ENCODE results near the gene KCNH6. TPM values are rescaled to one million over a fixed set of nuclear protein-coding genes. Genes with fewer than 3 reads are reported as not detected.

The KCNH6 gene
- total and polyA plus RNA-seq, 2 donors from 2014 or later, result 0.57 to 4.8 TPM

DNA sequence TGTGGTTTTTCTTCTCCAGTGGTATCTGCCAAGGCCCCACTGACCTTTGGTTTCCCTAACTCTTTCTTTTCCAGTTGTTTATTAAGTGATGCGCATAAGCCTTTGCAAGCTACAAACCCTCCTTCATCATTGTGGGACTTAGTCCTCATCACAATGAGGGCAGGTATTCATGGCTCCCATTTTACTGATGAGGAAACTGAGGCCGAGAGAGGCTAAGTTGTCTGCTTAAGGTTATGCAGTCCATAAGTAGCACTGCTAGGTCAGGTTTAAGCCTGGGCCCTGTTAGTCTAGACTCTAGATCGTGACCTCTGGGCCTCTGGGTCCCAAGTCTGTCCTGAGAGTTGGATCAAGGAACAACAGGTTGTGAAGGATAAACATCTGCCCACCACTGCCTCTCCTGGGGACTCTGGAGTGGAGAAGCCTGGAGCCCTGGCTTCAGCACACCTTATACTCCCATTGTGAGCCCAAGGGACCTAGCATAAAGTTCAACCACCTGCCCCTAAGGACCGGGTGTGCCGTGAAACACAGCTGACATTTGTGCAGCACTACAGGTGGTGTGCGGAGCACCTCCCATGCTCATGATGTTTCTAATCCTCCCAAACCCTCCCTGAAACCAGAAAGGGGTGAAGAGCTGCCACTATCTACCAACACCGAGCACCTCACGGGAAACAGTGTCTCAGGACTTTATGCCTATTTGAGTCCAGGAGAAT, 5.2 kb upstream of the KCNH6 start:
- peaks cover 0 to 41% (median 22%) of the 10 kb centered on the region in 3 donors for H3K4me1 ChIP-seq (ENCODE audit: control insufficient read depth in 2 of 3, insufficient read depth in 2 of 3, low read depth in 1 of 3, low read length in 3 of 3)
- H3K9ac ChIP-seq (ENCODE audit: low read length in 3 of 3), result no peak overlapping the region
- H3K4me3 ChIP-seq (ENCODE audit: low read length in 3 of 3), result no peak overlapping the region
- no peak for FAIRE-seq
- H3K27me3 ChIP-seq (ENCODE audit: control insufficient read depth, insufficient read depth, low read length), result no peaks in the 10 kb centered on the region
- TF ChIP-seq, protein P1, sequence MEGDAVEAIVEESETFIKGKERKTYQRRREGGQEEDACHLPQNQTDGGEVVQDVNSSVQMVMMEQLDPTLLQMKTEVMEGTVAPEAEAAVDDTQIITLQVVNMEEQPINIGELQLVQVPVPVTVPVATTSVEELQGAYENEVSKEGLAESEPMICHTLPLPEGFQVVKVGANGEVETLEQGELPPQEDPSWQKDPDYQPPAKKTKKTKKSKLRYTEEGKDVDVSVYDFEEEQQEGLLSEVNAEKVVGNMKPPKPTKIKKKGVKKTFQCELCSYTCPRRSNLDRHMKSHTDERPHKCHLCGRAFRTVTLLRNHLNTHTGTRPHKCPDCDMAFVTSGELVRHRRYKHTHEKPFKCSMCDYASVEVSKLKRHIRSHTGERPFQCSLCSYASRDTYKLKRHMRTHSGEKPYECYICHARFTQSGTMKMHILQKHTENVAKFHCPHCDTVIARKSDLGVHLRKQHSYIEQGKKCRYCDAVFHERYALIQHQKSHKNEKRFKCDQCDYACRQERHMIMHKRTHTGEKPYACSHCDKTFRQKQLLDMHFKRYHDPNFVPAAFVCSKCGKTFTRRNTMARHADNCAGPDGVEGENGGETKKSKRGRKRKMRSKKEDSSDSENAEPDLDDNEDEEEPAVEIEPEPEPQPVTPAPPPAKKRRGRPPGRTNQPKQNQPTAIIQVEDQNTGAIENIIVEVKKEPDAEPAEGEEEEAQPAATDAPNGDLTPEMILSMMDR (IDR thresholded peaks at IDR 0.05; ENCODE audit: borderline replicate concordance, extremely low read depth, insufficient read depth), result no peak
- no peaks in the 10 kb centered on the region for H3K9me3 ChIP-seq (ENCODE audit: control insufficient read depth in 2 of 3, insufficient read depth in 1 of 3, low read length in 3 of 3)
- DNase-seq, result no peak
- H3K27ac ChIP-seq (ENCODE audit: low read depth in 2 of 2, low read length in 2 of 2), result no peak overlapping the region
- intact Hi-C loops (cut with DNase I), result no loop called here
- no peaks in the 10 kb centered on the region for H3K36me3 ChIP-seq (ENCODE audit: control insufficient read depth in 2 of 3, insufficient read depth in 3 of 3, low read length in 3 of 3)

- FAIRE-seq (no peak), DNase-seq (no peak)
- no peak overlapping the region for H3K9ac ChIP-seq (ENCODE audit: low read length in 3 of 3)
- H3K27ac ChIP-seq (ENCODE audit: low read depth in 2 of 2, low read length in 2 of 2), result peak overlapping the region; percentile 57 to 85
- no peak overlapping the region for H3K4me3 ChIP-seq (ENCODE audit: low read length in 3 of 3)
- no peaks in the 10 kb centered on the region for H3K36me3 ChIP-seq (ENCODE audit: control insufficient read depth in 2 of 3, insufficient read depth in 3 of 3, low read length in 3 of 3)
- intact Hi-C loops (cut with DNase I), result no loop called here
- no peaks in the 10 kb centered on the region for H3K27me3 ChIP-seq (ENCODE audit: control insufficient read depth, insufficient read depth, low read length)
- TF ChIP-seq, protein P1 (IDR thresholded peaks at IDR 0.05; ENCODE audit: borderline replicate concordance, extremely low read depth, insufficient read depth), result no peak
- H3K4me1 ChIP-seq (ENCODE audit: control insufficient read depth in 2 of 3, insufficient read depth in 2 of 3, low read depth in 1 of 3, low read length in 3 of 3), result peaks cover 0 to 41% (median 22%) of the 10 kb centered on the region in 3 donors
- H3K9me3 ChIP-seq (ENCODE audit: control insufficient read depth in 2 of 3, insufficient read depth in 1 of 3, low read length in 3 of 3), result no peaks in the 10 kb centered on the region
Observed at GRCh38 chr17:63519116-63519881, 3.9 kb upstream of the KCNH6 start.

- Histone ChIP-seq H3K9me3 (ENCODE audit: control insufficient read depth in 2 of 3, insufficient read depth in 1 of 3, low read length in 3 of 3) (no peaks in the 10 kb centered on the region), H3K4me3 (ENCODE audit: low read length in 3 of 3) (peak overlapping the region in 1 of 3 donors; percentile 25), H3K27me3 (ENCODE audit: control insufficient read depth, insufficient read depth, low read length) (no peaks in the 10 kb centered on the region), H3K4me1 (ENCODE audit: control insufficient read depth in 2 of 3, insufficient read depth in 2 of 3, low read depth in 1 of 3, low read length in 3 of 3) (peaks cover 0 to 38% (median 22%) of the 10 kb centered on the region in 3 donors), H3K9ac (ENCODE audit: low read length in 3 of 3) (no peak overlapping the region), H3K27ac (ENCODE audit: low read depth in 2 of 2, low read length in 2 of 2) (peak overlapping the region; percentile 83 to 85), H3K36me3 (ENCODE audit: control insufficient read depth in 2 of 3, insufficient read depth in 3 of 3, low read length in 3 of 3) (no peaks in the 10 kb centered on the region)
- intact Hi-C loops (cut with DNase I), result no loop called here
- FAIRE-seq (no peak), DNase-seq (peak in 4 of 5 donors; percentile 64 to 83 (median 67))
- TF ChIP-seq, protein P1 (IDR thresholded peaks at IDR 0.05; ENCODE audit: borderline replicate concordance, extremely low read depth, insufficient read depth), result no peak
Observed at GRCh38 chr17:63519972-63520882, 2.9 kb upstream of the KCNH6 start.
